ENCODE measurements around the gene C11orf16. TPM values are rescaled to one million over a fixed set of nuclear protein-coding genes. Genes with fewer than 3 reads are reported as not detected.
"Not testable (repeated sequence)": the region's sequence is repeated elsewhere in the genome, so short reads cannot be mapped to it uniquely, and the experiment has no call there.

C11orf16 gene
- total RNA-seq, 1 experiment from 2014 or later = 0.42 TPM

- peaks cover 29% of the 10 kb centered on the region for H3K9me3 Mint-ChIP-seq
- no peak overlapping the region for H3K4me3 Mint-ChIP-seq
- POLR2A ChIA-PET = no interaction called here
- ATAC-seq (no peak), DNase-seq (ENCODE audit: low spot score) (no peak)
- H3K36me3 Mint-ChIP-seq = peaks cover 18% of the 10 kb centered on the region
- H3K4me1 Mint-ChIP-seq = no peaks in the 10 kb centered on the region
- CTCF ChIA-PET = no interaction called here
- peaks cover 3% of the 10 kb centered on the region; the same call in 1 of the 2 replicates for H3K27me3 Mint-ChIP-seq (ENCODE audit: low read depth)
- no peak for TF ChIP-seq ARID4B (CRISPR knock-in tag; IDR thresholded peaks at IDR 0.05; ENCODE audit: borderline replicate concordance)
- TF ChIP-seq ZNF423 (CRISPR knock-in tag; IDR thresholded peaks at IDR 0.05) = no peak
- TF ChIP-seq CTCF (IDR thresholded peaks at IDR 0.05) = no peak
- no peak for TF ChIP-seq ZNF396 (CRISPR knock-in tag; IDR thresholded peaks at IDR 0.05; ENCODE audit: borderline replicate concordance)
- TF ChIP-seq ATF6 (CRISPR knock-in tag; IDR thresholded peaks at IDR 0.05) = no peak
- TF ChIP-seq ZNF317 (CRISPR knock-in tag; IDR thresholded peaks at IDR 0.05; ENCODE audit: borderline replicate concordance, low read depth) = no peak
- TF ChIP-seq JUN (CRISPR knock-in tag; IDR thresholded peaks at IDR 0.05) = no peak
- TF ChIP-seq ZNF281 (CRISPR knock-in tag; IDR thresholded peaks at IDR 0.05) = no peak
- TF ChIP-seq ZNF416 (CRISPR knock-in tag; IDR thresholded peaks at IDR 0.05) = no peak
- no peak for TF ChIP-seq ATF3 (CRISPR knock-in tag; conservative IDR thresholded peaks at IDR 0.05)
- no peak for TF ChIP-seq NR1H2 (CRISPR knock-in tag; IDR thresholded peaks at IDR 0.05)
- TF ChIP-seq ELF4 (CRISPR knock-in tag; IDR thresholded peaks at IDR 0.05; ENCODE audit: low read depth) = no peak
- no peak for TF ChIP-seq MLX (CRISPR knock-in tag; IDR thresholded peaks at IDR 0.05)
- TF ChIP-seq NFATC4 (CRISPR knock-in tag; IDR thresholded peaks at IDR 0.05) = no peak
- H3K27ac Mint-ChIP-seq = no peak overlapping the region
Measured at GRCh38 chr11:8899119-8899753, 33.5 kb downstream of the C11orf16 start.

GRCh38 chr11:8891185-8891584 lies 41.6 kb downstream of the C11orf16 start:
- H3K4me1 Mint-ChIP-seq; POLR2A ChIA-PET; ATAC-seq; CTCF ChIA-PET; H3K4me3 Mint-ChIP-seq; DNase-seq (ENCODE audit: low spot score); H3K27ac Mint-ChIP-seq: not testable (repeated sequence)
- H3K9me3 Mint-ChIP-seq = peaks cover 45% of the 10 kb centered on the region
- H3K36me3 Mint-ChIP-seq = peaks cover 18% of the 10 kb centered on the region
- peaks cover 16% of the 10 kb centered on the region for H3K27me3 Mint-ChIP-seq (ENCODE audit: low read depth)

Measured in WTC11 (cell line).